ENCODE data around the gene ICAM3. TPM values are rescaled to one million over a fixed set of nuclear protein-coding genes. Genes with fewer than 3 reads are reported as not detected.

Gene ICAM3
- total and polyA plus RNA-seq, 10 of the 15 experiments (the other 5 are each of a cell fraction or from before 2014, with no cell fraction given) = 5.5 to 152 (median 90.7) TPM

- WGBS (ENCODE audit: insufficient coverage, insufficient replicate concordance, low lambda C conversion rate, missing lambda C conversion rate) = 5% methylated on average over 45 of the region's 55 CpGs
- peak within 1 kb of the TSS; percentile 46 for H3K27ac ChIP-seq (ENCODE audit: control insufficient read depth, insufficient read depth)
- TF ChIP-seq SRF (IDR thresholded peaks at IDR 0.05; ENCODE audit: low read depth in 2 of 2, low read length in 2 of 2) (no peak), CEBPB (IDR thresholded peaks at IDR 0.05; ENCODE audit: borderline replicate concordance in 1 of 2, low read depth in 2 of 2, low read length in 2 of 2) (no peak), ESRRA (IDR thresholded peaks at IDR 0.05; ENCODE audit: low read length) (no peak), GATAD2B (conservative IDR thresholded peaks at IDR 0.05; ENCODE audit: low read depth) (no peak), ZNF274 (IDR thresholded peaks at IDR 0.05; ENCODE audit: insufficient read depth, insufficient read length) (no peak), TCF3 (IDR thresholded peaks at IDR 0.05; ENCODE audit: borderline replicate concordance, insufficient read depth, low read depth, low read length) (no peak), SIN3A (IDR thresholded peaks at IDR 0.05; ENCODE audit: low read depth, low read length) (peak; percentile 98), BHLHE40 (IDR thresholded peaks at IDR 0.05; ENCODE audit: borderline replicate concordance in 1 of 2, low read depth in 2 of 2, low read length in 1 of 2) (peak; percentile 82 to 96), RAD51 (IDR thresholded peaks at IDR 0.05) (peak; percentile 99), NFYB (IDR thresholded peaks at IDR 0.05; ENCODE audit: insufficient read depth, low read depth, low read length) (no peak), BRCA1 (IDR thresholded peaks at IDR 0.05; ENCODE audit: low read depth, low read length) (no peak), ZZZ3 (IDR thresholded peaks at IDR 0.05; ENCODE audit: control insufficient read depth, insufficient read length, low read depth) (no peak), POU2F2 (IDR thresholded peaks at IDR 0.05; ENCODE audit: borderline replicate concordance, low read depth, low read length) (peak; percentile 48; the same call in 1 of the 3 replicates), ZNF622 (IDR thresholded peaks at IDR 0.05) (no peak), KDM1A (IDR thresholded peaks at IDR 0.05; ENCODE audit: borderline replicate concordance) (no peak), BCL11A (IDR thresholded peaks at IDR 0.05; ENCODE audit: low read depth, low read length) (no peak), YY1 (IDR thresholded peaks at IDR 0.05; ENCODE audit: low read depth, low read length) (peak; percentile 100), ZNF207 (IDR thresholded peaks at IDR 0.05; ENCODE audit: borderline replicate concordance) (no peak), PBX3 (IDR thresholded peaks at IDR 0.05; ENCODE audit: insufficient replicate concordance, low read depth, low read length) (no peak), RBBP5 (conservative IDR thresholded peaks at IDR 0.05) (no peak), RELA (IDR thresholded peaks at IDR 0.05; ENCODE audit: borderline replicate concordance, partially characterized antibody) (peak; percentile 50), CHD1 (IDR thresholded peaks at IDR 0.05; ENCODE audit: low read depth, low read length) (no peak)
Measured at GRCh38 chr19:10315335-10316214, 23.8 kb downstream of the ICAM3 start, which contains the start of gene FDX2. Gene FDX2, minus strand, starts transcription at chr19:10316015. Its CDS starts 19 bp downstream, at chr19:10315996.

More at GRCh38 chr19:10315335-10316214, 23.8 kb downstream of the ICAM3 start, which contains the start of gene FDX2:
- ATAC-seq = peak; percentile 97
- Histone ChIP-seq H3K27me3 (replicated peaks in 1 of 2; ENCODE audit: control insufficient read depth in 2 of 2, insufficient read depth in 2 of 2, low read length in 1 of 2) (no peaks in the 10 kb centered on the region), H3K4me3 (peak within 1 kb of the TSS; percentile 88), H3K9ac (ENCODE audit: control insufficient read depth, insufficient read depth, low read length) (peak within 1 kb of the TSS; percentile 63), H3K36me3 (ENCODE audit: control insufficient read depth in 2 of 2, insufficient read depth in 2 of 2, low read length in 1 of 2) (peaks cover 0 to 17% of the 10 kb centered on the region in 2 experiments; a peak in 3 of 4 replicates), H3K4me1 (ENCODE audit: control insufficient read depth, insufficient read depth, low read length) (peaks cover 5% of the 10 kb centered on the region), H3K79me2 (ENCODE audit: control insufficient read depth, insufficient read depth, low read length) (peaks cover 6% of the 10 kb centered on the region), H2AFZ (ENCODE audit: control insufficient read depth, low read depth, low read length) (peak within 1 kb of the TSS; percentile 82), H4K20me1 (ENCODE audit: control insufficient read depth, insufficient read depth) (no peaks in the 10 kb centered on the region), H3K9me3 (replicated peaks; ENCODE audit: control insufficient read depth, insufficient read depth, low read length) (no peaks in the 10 kb centered on the region), H3K4me2 (ENCODE audit: control insufficient read depth, insufficient read depth) (peak within 1 kb of the TSS; percentile 92)
- FAIRE-seq = peak; percentile 98
- peak; percentile 51 for DNase-seq (ENCODE audit: low read depth, low spot score)
- ChIA-PET SMC1A (ENCODE audit: uncharacterized antibody, unreplicated experiment) (interaction anchor here (1.5 kb wide), 1 partner anchor 45 kb away, joined by 6 read pairs; the partner anchor contains the start of gene ICAM1), POLR2A (interaction anchor here (0.5 to 2.2 kb wide), 3 partner anchors 26 to 344 kb away, joined by 3 to 7 read pairs (median 3); partner anchors contain the start of genes ICAM1 and ICAM5), RAD21 (ENCODE audit: unreplicated experiment) (interaction anchor here (0.6 to 1.1 kb wide), 2 partner anchors 29 to 37 kb away, joined by 3 read pairs; partner anchors contain the start of gene ICAM4), CTCF (interaction anchor here (0.6 to 1.5 kb wide), 3 partner anchors 23 to 74 kb away, joined by 3 to 5 read pairs (median 4); no protein-coding TSS in a partner anchor)
- in situ Hi-C loops (cut with MboI) (no loop called here), intact Hi-C loops (cut with micrococcal nuclease; ENCODE audit: unreplicated experiment) (no loop called here)
- BruUV-seq (replicated peaks) = TSS peak; percentile 50
